HS-5 (cell line): ENCODE results near the gene CHD9NB.

Experiments used
- DNase-seq: peaks from one replicate; pipeline ENCODE4 v3.0.0-alpha.2; 2012; ENCODE audit warnings: low read depth

Gene CHD9NB

GRCh38 chr16:53052519-53053501, at the start of gene CHD9NB:
CHD9NB (minus strand) TSS chr16:53052897; CDS start chr16:53044158, 8,739 bp downstream.
- peak; percentile 88 for DNase-seq

- DNase-seq: no peak
Measured at GRCh38 chr16:53100889-53101288, 48.2 kb upstream of the CHD9NB start.

GRCh38 chr16:53100131-53100748, 47.5 kb upstream of the CHD9NB start:
- DNase-seq: no peak

- DNase-seq: peak; percentile 59
Measured at GRCh38 chr16:53099318-53100130, 46.8 kb upstream of the CHD9NB start.

- peak; percentile 39 for DNase-seq
Measured at GRCh38 chr16:53098526-53099317, 46.0 kb upstream of the CHD9NB start.

GRCh38 chr16:53097190-53097589, 44.5 kb upstream of the CHD9NB start:
- no peak for DNase-seq

GRCh38 chr16:53094013-53094630, 41.4 kb upstream of the CHD9NB start:
- no peak for DNase-seq

- no peak for DNase-seq
Measured at GRCh38 chr16:53093162-53093744, 40.6 kb upstream of the CHD9NB start.

- DNase-seq: no peak
Measured at GRCh38 chr16:53092284-53092683, 39.6 kb upstream of the CHD9NB start.

GRCh38 chr16:53091466-53092211, 38.9 kb upstream of the CHD9NB start:
- peak; percentile 43 for DNase-seq

- DNase-seq: no peak
Measured at GRCh38 chr16:53090591-53091411, 38.1 kb upstream of the CHD9NB start.

GRCh38 chr16:53090286-53090590, 37.5 kb upstream of the CHD9NB start:
- DNase-seq: no peak

GRCh38 chr16:53089434-53090285, 37.0 kb upstream of the CHD9NB start:
- DNase-seq: no peak

- no peak for DNase-seq
Measured at GRCh38 chr16:53087101-53087500, 34.4 kb upstream of the CHD9NB start.

- DNase-seq: no peak
Measured at GRCh38 chr16:53085931-53086421, 33.3 kb upstream of the CHD9NB start.

GRCh38 chr16:53085369-53085843, 32.7 kb upstream of the CHD9NB start:
- DNase-seq: no peak

GRCh38 chr16:53084746-53085334, 32.1 kb upstream of the CHD9NB start:
- DNase-seq: no peak

GRCh38 chr16:53084141-53084541, 31.4 kb upstream of the CHD9NB start:
- DNase-seq: no peak
